ENCODE results near the gene CLSTN2. TPM values are rescaled to one million over a fixed set of nuclear protein-coding genes. Genes with fewer than 3 reads are reported as not detected.

CLSTN2 gene
- total and polyA plus RNA-seq, 2 of the 8 experiments (the other 6 are each of a cell fraction or from before 2014, with no cell fraction given): 0.39 to 0.52 TPM

DNA sequence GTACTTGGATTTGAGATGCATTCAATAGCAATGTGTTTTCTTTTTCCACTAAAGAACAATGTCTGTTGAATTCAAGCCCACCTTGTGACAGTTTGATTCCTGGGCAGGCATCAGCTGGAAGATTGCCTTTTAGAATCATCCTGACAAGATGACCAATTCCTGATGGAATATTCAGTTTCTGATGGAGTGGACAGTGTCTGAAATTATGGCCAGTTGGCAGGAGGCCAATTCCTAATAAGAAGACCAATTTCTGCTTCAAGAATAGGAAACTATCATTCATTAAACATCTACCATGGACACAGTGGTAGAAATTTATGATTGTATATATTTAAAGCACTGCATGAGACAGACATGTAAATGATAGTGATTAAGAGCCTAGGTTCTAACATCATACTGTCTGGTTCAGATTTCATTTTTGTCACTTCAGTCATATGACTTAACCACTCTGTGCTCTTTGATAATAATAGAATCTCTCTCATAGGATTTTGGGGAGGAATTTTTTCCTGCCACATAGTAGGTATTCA lies 133.6 kb downstream of the CLSTN2 start:
- CTCF ChIA-PET (ENCODE audit: partially characterized antibody): interaction anchor here (1.1 to 1.2 kb wide), 2 partner anchors 9 to 479 kb away, joined by 3 to 4 read pairs; no protein-coding TSS in a partner anchor
- Histone ChIP-seq H3K4me1 (replicated peaks in 1 of 4; ENCODE audit: control insufficient read depth in 3 of 4, insufficient read depth in 4 of 4, low read length in 3 of 4) (no peaks in the 10 kb centered on the region), H2BK20ac (ENCODE audit: low read length) (no peak overlapping the region), H3K23ac (ENCODE audit: insufficient read length) (no peak overlapping the region), H3K79me2 (ENCODE audit: control insufficient read depth in 1 of 2, insufficient read depth in 2 of 2, low read length in 2 of 2) (no peaks in the 10 kb centered on the region), H3K4me2 (ENCODE audit: insufficient read depth in 1 of 2, low read depth in 2 of 2, low read length in 2 of 2) (no peak overlapping the region), H2BK5ac (ENCODE audit: low read depth, low read length) (no peak overlapping the region), H3K23me2 (ENCODE audit: low read depth, low read length) (no peaks in the 10 kb centered on the region), H3K56ac (replicated peaks; ENCODE audit: insufficient read length, low read depth, low read length) (no peak overlapping the region), H2AK5ac (ENCODE audit: low read depth, low read length) (no peak overlapping the region), H3K9me3 (ENCODE audit: insufficient read depth in 2 of 2, low read depth in 1 of 2, low read length in 1 of 2) (no peaks in the 10 kb centered on the region), H3K18ac (ENCODE audit: extremely low read depth, low read length) (no peak overlapping the region), H4K91ac (replicated peaks; ENCODE audit: insufficient read length, low read length) (no peak overlapping the region), H3K27ac (ENCODE audit: low read depth, low read length) (no peak overlapping the region), H3K9ac (replicated peaks in 1 of 4; ENCODE audit: extremely low read depth in 1 of 4, low read depth in 3 of 4, low read length in 3 of 4) (no peak overlapping the region), H4K5ac (ENCODE audit: insufficient read length, low read depth, low read length) (no peak overlapping the region), H3K14ac (ENCODE audit: insufficient read length) (no peak overlapping the region), H3K4me3 (ENCODE audit: extremely low read depth in 1 of 4, insufficient read depth in 2 of 4, low read depth in 3 of 4, low read length in 4 of 4) (no peak overlapping the region), H3K27me3 (replicated peaks in 1 of 4; ENCODE audit: control insufficient read depth in 3 of 4, extremely low read depth in 1 of 4, insufficient read depth in 3 of 4, low read length in 3 of 4) (peaks cover 0 to 1% (median 0%) of the 10 kb centered on the region in 4 experiments; a peak in 2 of 7 replicates), H4K20me1 (replicated peaks in 1 of 2; ENCODE audit: control insufficient read depth in 1 of 2, insufficient read depth in 2 of 2, low read length in 2 of 2) (no peaks in the 10 kb centered on the region), H3K4ac (replicated peaks; ENCODE audit: insufficient read length, low read depth, low read length) (no peak overlapping the region), H3K36me3 (ENCODE audit: control insufficient read depth in 2 of 4, insufficient read depth in 4 of 4, low read length in 3 of 4) (no peaks in the 10 kb centered on the region), H4K8ac (ENCODE audit: extremely low read depth, insufficient read depth, low read length) (no peak overlapping the region), H3K79me1 (ENCODE audit: low read depth, low read length) (no peaks in the 10 kb centered on the region), H2BK15ac (ENCODE audit: low read length) (no peak overlapping the region), H2BK12ac (ENCODE audit: low read depth, low read length) (no peak overlapping the region), H2BK120ac (replicated peaks; ENCODE audit: low read depth, low read length) (no peak overlapping the region), H2AFZ (ENCODE audit: low read length) (no peak overlapping the region)
- DNase-seq (ENCODE audit: low read depth in 1 of 2, low spot score in 2 of 2) (no peak), FAIRE-seq (no peak)
- TF ChIP-seq NRF1 (IDR thresholded peaks at IDR 0.05; ENCODE audit: low read depth, low read length): no peak
- no peak for TF ChIP-seq CTBP2 (IDR thresholded peaks at IDR 0.05; ENCODE audit: borderline replicate concordance, insufficient read depth, insufficient read length, low read length)
- TF ChIP-seq, protein P1, sequence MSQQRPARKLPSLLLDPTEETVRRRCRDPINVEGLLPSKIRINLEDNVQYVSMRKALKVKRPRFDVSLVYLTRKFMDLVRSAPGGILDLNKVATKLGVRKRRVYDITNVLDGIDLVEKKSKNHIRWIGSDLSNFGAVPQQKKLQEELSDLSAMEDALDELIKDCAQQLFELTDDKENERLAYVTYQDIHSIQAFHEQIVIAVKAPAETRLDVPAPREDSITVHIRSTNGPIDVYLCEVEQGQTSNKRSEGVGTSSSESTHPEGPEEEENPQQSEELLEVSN (IDR thresholded peaks at IDR 0.05): no peak
- no peak for TF ChIP-seq CEBPB (IDR thresholded peaks at IDR 0.05; ENCODE audit: low read depth, low read length)
- TF ChIP-seq HDAC2 (IDR thresholded peaks at IDR 0.05; ENCODE audit: borderline replicate concordance in 1 of 2, low read depth in 2 of 2, low read length in 2 of 2): no peak
- no peak for TF ChIP-seq NANOG (IDR thresholded peaks at IDR 0.05; ENCODE audit: insufficient read depth, low read depth, low read length, poor library complexity, severe bottlenecking)
- TF ChIP-seq SRF (IDR thresholded peaks at IDR 0.05; ENCODE audit: low read depth, low read length): no peak
- TF ChIP-seq EGR1 (IDR thresholded peaks at IDR 0.05; ENCODE audit: borderline replicate concordance, low read depth, low read length): no peak
- no peak for TF ChIP-seq BRCA1 (IDR thresholded peaks at IDR 0.05; ENCODE audit: low read depth, low read length)
- TF ChIP-seq SP2 (IDR thresholded peaks at IDR 0.05; ENCODE audit: low read length): no peak
- no peak for TF ChIP-seq SIRT6 (IDR thresholded peaks at IDR 0.05; ENCODE audit: low read length)
- TF ChIP-seq CHD1 (IDR thresholded peaks at IDR 0.05; ENCODE audit: low read depth, low read length): no peak
- TF ChIP-seq, protein P2, sequence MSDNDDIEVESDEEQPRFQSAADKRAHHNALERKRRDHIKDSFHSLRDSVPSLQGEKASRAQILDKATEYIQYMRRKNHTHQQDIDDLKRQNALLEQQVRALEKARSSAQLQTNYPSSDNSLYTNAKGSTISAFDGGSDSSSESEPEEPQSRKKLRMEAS (IDR thresholded peaks at IDR 0.05): no peak
- no peak for TF ChIP-seq GTF2F1 (IDR thresholded peaks at IDR 0.05; ENCODE audit: borderline replicate concordance, low read depth, low read length)
- POLR2A ChIA-PET (ENCODE audit: partially characterized antibody): no interaction called here

Measured in H1 (cell line).